Measurements from ENCODE around the gene VEGFA. TPM values are rescaled to one million over a fixed set of nuclear protein-coding genes. Genes with fewer than 3 reads are reported as not detected.

Gene VEGFA
- total RNA-seq, 6 experiments from 2014 or later, result 26.0 to 37.4 (median 28.3) TPM

- peak overlapping the region; percentile 98 for H3K4me3 Mint-ChIP-seq
- peaks cover 1% of the 10 kb centered on the region; the same call in 1 of the 2 replicates for H3K36me3 Mint-ChIP-seq (ENCODE audit: low read depth)
- H3K9me3 Mint-ChIP-seq, result no peaks in the 10 kb centered on the region
- H3K27ac Mint-ChIP-seq, result peak overlapping the region; percentile 97
- TF ChIP-seq CTCF (IDR thresholded peaks at IDR 0.05), result peak; percentile 83
- peak; percentile 19 for DNase-seq
- H3K4me1 Mint-ChIP-seq (ENCODE audit: low read depth), result peaks cover 47% of the 10 kb centered on the region
- no peaks in the 10 kb centered on the region for H3K27me3 Mint-ChIP-seq (ENCODE audit: insufficient read depth)
Observed at GRCh38 chr6:43773050-43773979, 3.3 kb downstream of the VEGFA start.

- TF ChIP-seq CTCF (IDR thresholded peaks at IDR 0.05), result no peak
- H3K4me3 Mint-ChIP-seq, result peak overlapping the region; percentile 63
- H3K4me1 Mint-ChIP-seq (ENCODE audit: low read depth), result peaks cover 41% of the 10 kb centered on the region
- H3K27ac Mint-ChIP-seq, result peak overlapping the region; percentile 97
- H3K36me3 Mint-ChIP-seq (ENCODE audit: low read depth), result peaks cover 5% of the 10 kb centered on the region; the same call in 1 of the 2 replicates
- DNase-seq, result no peak
- no peaks in the 10 kb centered on the region for H3K9me3 Mint-ChIP-seq
- H3K27me3 Mint-ChIP-seq (ENCODE audit: insufficient read depth), result no peaks in the 10 kb centered on the region
Observed at GRCh38 chr6:43773980-43774775, 4.2 kb downstream of the VEGFA start.

DNA sequence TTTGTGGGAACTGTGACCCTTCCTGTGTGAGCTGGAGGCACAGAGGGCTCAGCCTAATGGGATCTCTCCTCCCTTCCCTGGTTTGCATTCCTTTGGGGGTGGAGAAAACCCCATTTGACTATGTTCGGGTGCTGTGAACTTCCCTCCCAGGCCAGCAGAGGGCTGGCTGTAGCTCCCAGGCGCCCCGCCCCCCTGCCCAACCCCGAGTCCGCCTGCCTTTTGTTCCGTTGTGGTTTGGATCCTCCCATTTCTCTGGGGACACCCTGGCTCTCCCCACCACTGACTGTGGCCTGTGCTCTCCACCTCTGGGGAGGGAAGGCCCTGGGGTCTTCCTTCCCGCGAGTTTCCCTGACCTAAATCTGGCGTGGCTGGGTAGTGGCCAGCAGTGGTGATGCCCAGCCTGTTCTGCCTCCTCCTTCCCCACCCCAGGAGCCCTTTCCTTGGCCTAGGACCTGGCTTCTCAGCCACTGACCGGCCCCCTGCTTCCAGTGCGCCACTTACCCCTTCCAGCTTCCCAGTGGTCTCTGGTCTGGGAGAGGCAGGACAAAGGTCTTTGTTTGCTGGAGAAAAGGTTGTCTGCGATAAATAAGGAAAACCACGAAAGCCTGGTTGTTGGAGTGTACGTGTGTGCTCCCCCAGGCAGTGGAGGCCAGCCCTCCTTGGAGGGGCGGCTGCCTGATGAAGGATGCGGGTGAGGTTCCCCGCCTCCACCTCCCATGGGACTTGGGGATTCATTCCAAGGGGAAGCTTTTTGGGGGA is 4.9 kb downstream of the VEGFA start:
- peak; percentile 57 for DNase-seq
- Mint-ChIP-seq H3K9me3 (no peaks in the 10 kb centered on the region), H3K27ac (peak overlapping the region; percentile 85), H3K4me3 (peak overlapping the region; percentile 63), H3K36me3 (ENCODE audit: low read depth) (peaks cover 5% of the 10 kb centered on the region; the same call in 1 of the 2 replicates), H3K27me3 (ENCODE audit: insufficient read depth) (no peaks in the 10 kb centered on the region), H3K4me1 (ENCODE audit: low read depth) (peaks cover 37% of the 10 kb centered on the region)
- TF ChIP-seq CTCF (IDR thresholded peaks at IDR 0.05), result peak; percentile 89

DNA sequence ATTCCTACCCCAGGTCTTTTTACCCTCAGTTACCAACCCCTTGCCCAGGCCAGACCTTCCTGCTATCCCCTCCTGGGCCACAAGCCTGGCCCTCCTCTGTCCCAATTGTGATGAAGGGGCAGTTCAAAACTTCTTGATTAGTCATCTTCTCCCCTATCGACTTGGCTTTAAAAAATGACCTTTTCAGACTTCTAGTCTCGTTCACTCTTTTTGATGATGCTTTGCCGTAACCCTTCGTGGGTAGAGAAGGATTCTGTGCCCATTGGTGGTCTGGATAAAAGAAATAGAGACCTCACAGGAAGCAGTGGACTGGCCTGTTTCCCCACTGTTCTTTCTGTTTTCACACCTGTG is 5.5 kb downstream of the VEGFA start:
- Mint-ChIP-seq H3K27me3 (ENCODE audit: insufficient read depth) (no peaks in the 10 kb centered on the region), H3K4me1 (ENCODE audit: low read depth) (peaks cover 37% of the 10 kb centered on the region), H3K9me3 (no peaks in the 10 kb centered on the region), H3K4me3 (no peak overlapping the region), H3K27ac (no peak overlapping the region), H3K36me3 (ENCODE audit: low read depth) (peaks cover 5% of the 10 kb centered on the region; the same call in 1 of the 2 replicates)
- TF ChIP-seq CTCF (IDR thresholded peaks at IDR 0.05), result no peak
- DNase-seq, result no peak

DNA sequence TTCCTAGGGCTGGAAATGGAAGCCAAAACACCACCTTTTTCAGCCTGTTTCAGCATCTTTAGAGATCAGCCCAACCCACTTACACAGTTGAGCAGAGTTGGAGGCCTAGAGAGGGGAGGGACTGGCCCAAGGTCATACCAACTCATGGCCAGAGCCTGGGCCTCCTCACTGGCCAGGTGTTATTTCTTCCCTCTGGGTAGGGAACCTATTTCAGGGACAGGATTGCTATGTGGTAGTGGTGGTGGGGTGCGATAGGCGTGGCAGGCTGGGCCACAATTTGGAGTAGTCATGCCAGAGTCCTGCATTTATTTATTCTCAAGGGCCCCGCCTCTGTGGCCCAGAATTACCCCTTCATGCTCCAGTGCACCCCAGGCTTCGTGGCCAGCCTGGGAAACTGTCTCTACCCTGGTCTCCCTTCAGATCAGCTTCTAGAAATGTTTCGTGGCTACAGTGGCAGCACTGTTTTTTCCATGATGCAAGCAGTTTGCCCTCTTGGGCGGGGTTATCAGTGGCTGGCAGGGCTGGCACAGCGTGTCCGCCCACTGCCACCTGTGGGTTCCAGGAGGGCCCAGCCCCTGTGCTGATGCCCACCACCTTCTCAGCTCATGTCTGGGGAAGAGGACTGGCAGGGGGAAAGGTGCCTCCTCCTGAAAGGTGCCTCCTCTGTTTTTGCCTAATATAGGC is 6.2 kb downstream of the VEGFA start:
- Mint-ChIP-seq H3K9me3 (no peaks in the 10 kb centered on the region), H3K36me3 (ENCODE audit: low read depth) (peaks cover 5% of the 10 kb centered on the region; the same call in 1 of the 2 replicates)

More for the DNA sequence above, 6.2 kb downstream of the VEGFA start:
- Mint-ChIP-seq H3K4me3 (no peak overlapping the region), H3K27me3 (ENCODE audit: insufficient read depth) (no peaks in the 10 kb centered on the region), H3K4me1 (ENCODE audit: low read depth) (peaks cover 37% of the 10 kb centered on the region), H3K27ac (no peak overlapping the region)
- no peak for DNase-seq
- TF ChIP-seq CTCF (IDR thresholded peaks at IDR 0.05), result no peak
